Dermis blood vessel endothelial cell (primary cell): ENCODE measurements around the gene TMED5. TPM values are rescaled to one million over a fixed set of nuclear protein-coding genes. Genes with fewer than 3 reads are reported as not detected.

ENCODE experiments used
- DNase-seq: peaks from one replicate; pipeline ENCODE4 v3.0.0; 2010
- total RNA-seq: library from RNA; depleted of rRNA; stranded (reverse); fragments of >200 nt; gene quantifications from 2 replicates; pipeline ENCODE4 v1.2.3, GENCODE V29; 2014

Gene TMED5
- total RNA-seq, 1 donor from 2014 or later, result 55.8 TPM

- no peak for DNase-seq
Measured at GRCh38 chr1:93120614-93121013, 59.6 kb downstream of the TMED5 start.

- DNase-seq, result no peak
Measured at GRCh38 chr1:93114391-93114790, 65.8 kb downstream of the TMED5 start.

GRCh38 chr1:93113127-93113526, 67.1 kb downstream of the TMED5 start:
- DNase-seq, result no peak

GRCh38 chr1:93111561-93111960, 68.7 kb downstream of the TMED5 start:
- DNase-seq, result no peak

GRCh38 chr1:93111065-93111464, 69.1 kb downstream of the TMED5 start:
- DNase-seq, result no peak

GRCh38 chr1:93109578-93109977, 70.6 kb downstream of the TMED5 start:
- no peak for DNase-seq

- no peak for DNase-seq
Measured at GRCh38 chr1:93108335-93108734, 71.9 kb downstream of the TMED5 start.

- DNase-seq, result no peak
Measured at GRCh38 chr1:93107395-93107794, 72.8 kb downstream of the TMED5 start.

- no peak for DNase-seq
Measured at GRCh38 chr1:93106226-93106625, 74.0 kb downstream of the TMED5 start.

- no peak for DNase-seq
Measured at GRCh38 chr1:93102142-93102541, 78.1 kb downstream of the TMED5 start.

Other genes with a start within 250 kb of the TMED5 start
- gene DIPK1A, start 219.0 kb downstream of the TMED5 start, total RNA-seq, result 0.47 and 0.68 TPM in 2 replicates
- 36.7 and 50.5 TPM in 2 replicates for gene MTF2, start 101.1 kb downstream of the TMED5 start, total RNA-seq
- gene CCDC18, start 311 bp upstream of the TMED5 start, total RNA-seq, result 16.8 and 18.1 TPM in 2 replicates
- gene DR1, start 165.5 kb upstream of the TMED5 start, total RNA-seq, result 24.2 and 50.6 TPM in 2 replicates